CD4-positive, alpha-beta T cell treated with Interleukin-21 for 1 hour (primary cell): ENCODE data around the gene UGT1A6.

Experiments
- DNase-seq: peaks from one replicate; pipeline ENCODE4 v3.0.0-alpha.2; 2020

The UGT1A6 gene

GRCh38 chr2:233822101-233822771, 129.5 kb downstream of the UGT1A6 start:
- DNase-seq = no peak
